ENCODE data around the gene KCNJ16.

GRCh38 chr17:70067134-70067533, 7.9 kb upstream of the KCNJ16 start:
- TF ChIP-seq CTCF (IDR thresholded peaks at IDR 0.05) (no peak), POLR2A (IDR thresholded peaks at IDR 0.05) (no peak)

Data from body of pancreas (tissue), 4 donors.